Endothelial cell (in vitro differentiated cells): ENCODE data around the gene RTL1. TPM values are rescaled to one million over a fixed set of nuclear protein-coding genes. Genes with fewer than 3 reads are reported as not detected.

Source experiments
- DNase-seq: peaks from one replicate; pipeline ENCODE4 v3.0.0; 2021; ENCODE audit warnings: low spot score
- H3K27ac Mint-ChIP-seq: one replicate; pipeline ENCODE4 v1.8.0; 2021; ENCODE audit warnings: mixed read lengths, inconsistent platforms; ENCODE audit not compliant: unreplicated experiment
- H3K27me3 Mint-ChIP-seq: one replicate; pipeline ENCODE4 v1.8.0; 2021; ENCODE audit warnings: mild to moderate bottlenecking, moderate library complexity, mixed read lengths, inconsistent platforms; ENCODE audit not compliant: unreplicated experiment
- H3K36me3 Mint-ChIP-seq: one replicate; pipeline ENCODE4 v1.8.0; 2021; ENCODE audit warnings: mild to moderate bottlenecking, low read depth, mixed read lengths, inconsistent platforms; ENCODE audit not compliant: unreplicated experiment
- H3K4me1 Mint-ChIP-seq: one replicate; pipeline ENCODE4 v1.8.0; 2021; ENCODE audit warnings: mild to moderate bottlenecking, mixed read lengths, inconsistent platforms; ENCODE audit not compliant: unreplicated experiment
- H3K4me3 Mint-ChIP-seq: one replicate; pipeline ENCODE4 v1.8.0; 2021; ENCODE audit warnings: mild to moderate bottlenecking, mixed read lengths, inconsistent platforms; ENCODE audit not compliant: unreplicated experiment
- H3K9me3 Mint-ChIP-seq: one replicate; pipeline ENCODE4 v1.8.0; 2021; ENCODE audit warnings: mixed read lengths, inconsistent platforms; ENCODE audit not compliant: unreplicated experiment
- CTCF ChIP-seq: fragments of 200-600 bp; sonication (generic); IDR thresholded peaks from one replicate; pipeline ENCODE4 v1.5.0; 2021; ENCODE audit warnings: antibody characterized with exemption; ENCODE audit not compliant: unreplicated experiment
- total RNA-seq: library from RNA; stranded (reverse); fragmentation: NEBNext Ultra II Directional; extraction: Animal tissue kit (Norgen Biotek cat#: 25700); gene quantifications from one replicate; pipeline ENCODE4 v1.2.1, GENCODE V29; 2021; ENCODE audit not compliant: unreplicated experiment

RTL1 gene
- total RNA-seq, 1 donor from 2014 or later: 0.18 TPM

- H3K27me3 Mint-ChIP-seq: peaks cover 9% of the 10 kb centered on the region
- H3K27ac Mint-ChIP-seq: no peak overlapping the region
- peaks cover 42% of the 10 kb centered on the region for H3K4me1 Mint-ChIP-seq
- TF ChIP-seq CTCF: no peak
- no peak for DNase-seq
- H3K9me3 Mint-ChIP-seq: no peaks in the 10 kb centered on the region
- H3K4me3 Mint-ChIP-seq: no peak overlapping the region
- H3K36me3 Mint-ChIP-seq: no peaks in the 10 kb centered on the region
Observed at GRCh38 chr14:100839681-100840111, 63.8 kb downstream of the RTL1 start.

DNA sequence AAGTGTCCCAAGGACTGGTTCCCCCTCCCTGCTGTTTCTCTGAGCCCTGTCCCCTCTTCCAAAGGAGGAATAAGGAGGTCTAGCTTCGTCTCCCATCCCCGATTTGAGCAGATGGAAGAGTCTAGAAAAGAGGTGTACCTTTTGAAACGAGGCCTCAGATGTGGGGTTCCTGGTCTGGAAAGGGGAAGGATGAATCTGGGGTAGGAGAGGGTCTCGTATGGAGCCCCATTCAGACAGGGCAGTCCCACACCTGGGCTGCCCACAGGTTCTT is 64.3 kb downstream of the RTL1 start:
- H3K27ac Mint-ChIP-seq: peak overlapping the region; percentile 31
- H3K4me3 Mint-ChIP-seq: no peak overlapping the region
- DNase-seq: no peak

GRCh38 chr14:100838493-100839314 is 64.8 kb downstream of the RTL1 start:
- no peak overlapping the region for H3K4me3 Mint-ChIP-seq
- no peak for DNase-seq
- peaks cover 9% of the 10 kb centered on the region for H3K27me3 Mint-ChIP-seq
- no peaks in the 10 kb centered on the region for H3K9me3 Mint-ChIP-seq
- TF ChIP-seq CTCF: no peak
- H3K36me3 Mint-ChIP-seq: no peaks in the 10 kb centered on the region
- H3K27ac Mint-ChIP-seq: peak overlapping the region; percentile 31
- H3K4me1 Mint-ChIP-seq: peaks cover 42% of the 10 kb centered on the region

More for the DNA sequence above, 64.3 kb downstream of the RTL1 start:
- H3K4me1 Mint-ChIP-seq: peaks cover 42% of the 10 kb centered on the region
- no peak for TF ChIP-seq CTCF
- H3K27me3 Mint-ChIP-seq: peaks cover 9% of the 10 kb centered on the region
- H3K36me3 Mint-ChIP-seq: no peaks in the 10 kb centered on the region
- no peaks in the 10 kb centered on the region for H3K9me3 Mint-ChIP-seq

GRCh38 chr14:100837805-100838350 is 65.6 kb downstream of the RTL1 start:
- Mint-ChIP-seq H3K4me1 (peaks cover 35% of the 10 kb centered on the region), H3K36me3 (no peaks in the 10 kb centered on the region), H3K4me3 (no peak overlapping the region), H3K27ac (no peak overlapping the region), H3K27me3 (peaks cover 9% of the 10 kb centered on the region), H3K9me3 (no peaks in the 10 kb centered on the region)
- DNase-seq: no peak
- no peak for TF ChIP-seq CTCF
